ENCODE data around the gene ZNF778.

ZNF778 gene

GRCh38 chr16:89210904-89211515 is 6.5 kb upstream of the ZNF778 start:
- ChIA-PET POLR2A (no interaction called here), CTCF (interaction anchor here (1.0 to 2.4 kb wide), 2 partner anchors 13 to 44 kb away, joined by 3 to 11 read pairs; no protein-coding TSS in a partner anchor)
- DNase-seq (ENCODE audit: low read depth, low spot score): no peak
- no peak overlapping the region for H3K4me3 ChIP-seq (ENCODE audit: low read depth, low read length)
- no peak for TF ChIP-seq CTCF (IDR thresholded peaks at IDR 0.05; ENCODE audit: insufficient read depth, low read length, missing control alignments)

- DNase-seq (ENCODE audit: low read depth, low spot score): peak; percentile 21
- ChIA-PET CTCF (interaction anchor here (0.7 to 2.6 kb wide), 18 partner anchors 9 to 479 kb away, joined by 3 to 11 read pairs (median 4); partner anchors contain the start of genes GALNS, SPG7 and TRAPPC2L), POLR2A (interaction anchor here (0.9 to 1.1 kb wide), 2 partner anchors 10 kb away, joined by 3 to 4 read pairs; no protein-coding TSS in a partner anchor)
- TF ChIP-seq CTCF (IDR thresholded peaks at IDR 0.05; ENCODE audit: insufficient read depth, low read length, missing control alignments): peak; percentile 85
- peak overlapping the region; percentile 96 for H3K4me3 ChIP-seq (ENCODE audit: low read depth, low read length)
Observed at GRCh38 chr16:89216315-89217137, 977 bp upstream of the ZNF778 start.

- peak overlapping the region; percentile 96 for H3K4me3 ChIP-seq (ENCODE audit: low read depth, low read length)
- ChIA-PET CTCF (interaction anchor here (0.8 to 1.7 kb wide), 7 partner anchors 9 to 473 kb away, joined by 3 to 11 read pairs (median 4); partner anchors contain the start of genes CDH15 and SPG7), POLR2A (interaction anchor here (1.1 to 1.2 kb wide), 3 partner anchors 10 to 291 kb away, joined by 4 to 7 read pairs (median 4); partner anchors contain the start of gene SPG7)
- no peak for DNase-seq (ENCODE audit: low read depth, low spot score)
- no peak for TF ChIP-seq CTCF (IDR thresholded peaks at IDR 0.05; ENCODE audit: insufficient read depth, low read length, missing control alignments)
Observed at GRCh38 chr16:89217138-89217387, 440 bp upstream of the ZNF778 start.

GRCh38 chr16:89219365-89219764 is 1.9 kb downstream of the ZNF778 start:
- no peak for DNase-seq (ENCODE audit: low read depth, low spot score)
- CTCF ChIA-PET: interaction anchor here (1.2 to 2.1 kb wide), 3 partner anchors 21 to 361 kb away, joined by 3 to 7 read pairs (median 5); no protein-coding TSS in a partner anchor
- POLR2A ChIA-PET: no interaction called here
- H3K4me3 ChIP-seq (ENCODE audit: low read depth, low read length): no peak overlapping the region
- no peak for TF ChIP-seq CTCF (IDR thresholded peaks at IDR 0.05; ENCODE audit: insufficient read depth, low read length, missing control alignments)

GRCh38 chr16:89221604-89222003 is 4.1 kb downstream of the ZNF778 start:
- no peak for DNase-seq (ENCODE audit: low read depth, low spot score)
- ChIA-PET CTCF (no interaction called here), POLR2A (no interaction called here)
- TF ChIP-seq CTCF (IDR thresholded peaks at IDR 0.05; ENCODE audit: insufficient read depth, low read length, missing control alignments): no peak
- H3K4me3 ChIP-seq (ENCODE audit: low read depth, low read length): no peak overlapping the region

- CTCF ChIA-PET: no interaction called here
- POLR2A ChIA-PET: no interaction called here
- no peak overlapping the region for H3K4me3 ChIP-seq (ENCODE audit: low read depth, low read length)
- no peak for TF ChIP-seq CTCF (IDR thresholded peaks at IDR 0.05; ENCODE audit: insufficient read depth, low read length, missing control alignments)
- DNase-seq (ENCODE audit: low read depth, low spot score): no peak
Observed at GRCh38 chr16:89222931-89223330, 5.4 kb downstream of the ZNF778 start.
